A673 (cell line): ENCODE results near the gene PTX4. TPM values are rescaled to one million over a fixed set of nuclear protein-coding genes. Genes with fewer than 3 reads are reported as not detected.

Experiments
- BruUV-seq: library from RNA; stranded (reverse); fragments of 400-500 nt; replicated peaks from 2 replicates; lab custom pipeline; 2021; lab: Mats Ljungman, UMichigan
- CTCF ChIA-PET: fragments of 300-600 bp; sonication (Branson Sonifier 250); formaldehyde crosslinking; loops from one replicate; lab custom pipeline; 2022; ENCODE audit warnings: antibody characterized with exemption; lab: Charles Lee
- POLR2A ChIA-PET: fragments of 300-600 bp; sonication (Branson Sonifier 250); formaldehyde crosslinking; loops from one replicate; lab custom pipeline; 2022; ENCODE audit warnings: antibody characterized with exemption; ENCODE audit not compliant: low non-redundant PET; lab: Charles Lee
- DNase-seq: peaks from one replicate; pipeline ENCODE4 v3.0.0-alpha.2; 2015; ENCODE audit warnings: low spot score
- H3K27ac ChIP-seq: fragments of 200-600 bp; sonication (generic); 2 replicates; pipeline ENCODE4 v1.5.1; 2016; ENCODE audit warnings: mixed run types, low read depth, mild to moderate bottlenecking, mixed read lengths, antibody characterized with exemption, low read length; ENCODE audit not compliant: poor library complexity, severe bottlenecking
- H3K27me3 ChIP-seq: fragments of 200-600 bp; sonication (generic); replicated peaks from 2 replicates; pipeline ENCODE4 v1.6.1; 2017; ENCODE audit warnings: mixed run types, low read depth, mild to moderate bottlenecking, mixed read lengths, antibody characterized with exemption, low read length; ENCODE audit not compliant: insufficient read depth, poor library complexity
- H3K36me3 ChIP-seq: fragments of 200-600 bp; sonication (generic); 2 replicates; pipeline ENCODE4 v1.6.1; 2016; ENCODE audit warnings: mixed run types, mild to moderate bottlenecking, mixed read lengths, antibody characterized with exemption, low read length; ENCODE audit not compliant: insufficient read depth, poor library complexity, severe bottlenecking
- H3K4me1 ChIP-seq: fragments of 200-600 bp; sonication (generic); 2 replicates; pipeline ENCODE4 v1.6.1; 2017; ENCODE audit warnings: mixed run types, mild to moderate bottlenecking, mixed read lengths, antibody characterized with exemption, low read length; ENCODE audit not compliant: insufficient read depth, poor library complexity, severe bottlenecking
- H3K4me3 ChIP-seq: fragments of 200-600 bp; sonication (generic); 2 replicates; pipeline ENCODE4 v1.5.1; 2016; ENCODE audit warnings: low read depth, mixed run types, mild to moderate bottlenecking, mixed read lengths, low read length; ENCODE audit not compliant: poor library complexity, severe bottlenecking
- H3K9me3 ChIP-seq: fragments of 200-600 bp; sonication (generic); 2 replicates; pipeline ENCODE4 v1.6.1; 2016; ENCODE audit warnings: mixed run types, low read depth, mild to moderate bottlenecking, mixed read lengths, antibody characterized with exemption, low read length; ENCODE audit not compliant: poor library complexity, severe bottlenecking
- CTCF ChIP-seq: fragments of 300-800, 200-600 bp; sonication (generic); conservative IDR thresholded peaks from 2 replicates; pipeline ENCODE4 v1.5.1; 2017; ENCODE audit warnings: low read depth, mild to moderate bottlenecking, antibody characterized with exemption, low read length, moderate library complexity, mixed read lengths
- EZH2 ChIP-seq: fragments of 200-600 bp; sonication (generic); IDR thresholded peaks from 2 replicates; pipeline ENCODE4 v1.6.1; 2017; ENCODE audit warnings: borderline replicate concordance, low read depth, mild to moderate bottlenecking, mixed read lengths, antibody characterized with exemption, low read length; ENCODE audit not compliant: poor library complexity, severe bottlenecking
- intact Hi-C: fragments of 100-400 bp; cut with micrococcal nuclease; formaldehyde crosslinking; loops from one replicate; pipeline ENCODE4 v1.10.0; 2022; ENCODE audit not compliant: unreplicated experiment
- total RNA-seq: library from RNA; stranded (reverse); gene quantifications from 2 replicates; pipeline ENCODE4 v1.2.3, GENCODE V29; 2021

The PTX4 gene
- total RNA-seq, 1 experiment from 2014 or later: not detected

DNA sequence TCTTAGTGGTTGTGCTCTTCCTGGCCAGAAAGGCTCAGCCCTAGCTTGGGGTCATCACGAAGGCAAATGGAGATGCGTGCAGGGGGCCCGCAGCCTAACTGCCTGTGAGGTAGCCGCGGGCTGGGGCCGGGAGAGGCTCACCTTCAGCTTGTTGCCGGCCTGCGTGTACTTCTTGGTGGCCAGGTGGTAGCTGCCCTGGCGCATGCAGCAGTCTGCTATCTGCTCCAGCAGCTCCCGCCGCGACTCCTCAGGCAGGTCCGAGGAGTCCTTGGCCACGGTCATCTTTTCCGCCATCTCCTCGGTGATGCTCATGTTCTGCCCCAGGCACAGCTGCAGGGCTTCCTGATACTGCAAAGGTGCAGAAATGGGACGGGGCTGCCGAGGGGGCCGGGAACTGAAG lies 31.7 kb upstream of the PTX4 start:
- no peak overlapping the region for H3K4me3 ChIP-seq
- H3K9me3 ChIP-seq: no peaks in the 10 kb centered on the region
- intact Hi-C loops: no loop called here
- no peaks in the 10 kb centered on the region for H3K36me3 ChIP-seq
- H3K27me3 ChIP-seq: no peaks in the 10 kb centered on the region
- H3K4me1 ChIP-seq: no peaks in the 10 kb centered on the region
- ChIA-PET POLR2A (no interaction called here), CTCF (no interaction called here)
- no peak overlapping the region for H3K27ac ChIP-seq
- no TSS peak for BruUV-seq
- TF ChIP-seq EZH2 (no peak), CTCF (no peak)
- DNase-seq: no peak

GRCh38 chr16:1519831-1520230 lies 31.1 kb upstream of the PTX4 start:
- no peaks in the 10 kb centered on the region for H3K4me1 ChIP-seq
- DNase-seq: no peak
- TF ChIP-seq EZH2 (no peak), CTCF (no peak)
- no TSS peak for BruUV-seq
- no peak overlapping the region for H3K27ac ChIP-seq
- POLR2A ChIA-PET: no interaction called here
- H3K27me3 ChIP-seq: no peaks in the 10 kb centered on the region
- H3K36me3 ChIP-seq: no peaks in the 10 kb centered on the region
- no peak overlapping the region for H3K4me3 ChIP-seq
- CTCF ChIA-PET: no interaction called here
- intact Hi-C loops: no loop called here
- peaks cover 4% of the 10 kb centered on the region for H3K9me3 ChIP-seq

- no peaks in the 10 kb centered on the region for H3K4me1 ChIP-seq
- ChIA-PET CTCF (no interaction called here), POLR2A (no interaction called here)
- H3K36me3 ChIP-seq: no peaks in the 10 kb centered on the region
- intact Hi-C loops: no loop called here
- DNase-seq: no peak
- no peaks in the 10 kb centered on the region for H3K27me3 ChIP-seq
- TF ChIP-seq CTCF (no peak), EZH2 (no peak)
- BruUV-seq: no TSS peak
- H3K27ac ChIP-seq: no peak overlapping the region
- H3K4me3 ChIP-seq: no peak overlapping the region
- H3K9me3 ChIP-seq: peaks cover 8% of the 10 kb centered on the region
Observed at GRCh38 chr16:1518626-1519135, 29.9 kb upstream of the PTX4 start.
